GM18858 (cell line): ENCODE measurements around the gene FUT8.

Experiments
- ATAC-seq: cut with Tn5 transposase; IDR thresholded peaks from one replicate; pipeline ENCODE4 v1.9.1; 2021; ENCODE audit not compliant: unreplicated experiment

The FUT8 gene

GRCh38 chr14:65552724-65553123 lies 140.2 kb downstream of the FUT8 start:
- ATAC-seq: no peak

- ATAC-seq: no peak
These were observed 142.3 kb downstream of the FUT8 start for GRCh38 chr14:65554837-65555236.

- no peak for ATAC-seq
These were observed 142.8 kb downstream of the FUT8 start for GRCh38 chr14:65555358-65555757.

- ATAC-seq: no peak
These were observed 145.8 kb downstream of the FUT8 start for GRCh38 chr14:65558363-65558762.

GRCh38 chr14:65560340-65561027 lies 148.0 kb downstream of the FUT8 start:
- no peak for ATAC-seq

- no peak for ATAC-seq
These were observed 151.8 kb downstream of the FUT8 start for GRCh38 chr14:65564370-65564769.

GRCh38 chr14:65565948-65566347 lies 153.4 kb downstream of the FUT8 start:
- no peak for ATAC-seq

- ATAC-seq: no peak
These were observed 154.4 kb downstream of the FUT8 start for GRCh38 chr14:65566820-65567522.

- ATAC-seq: no peak
These were observed 162.1 kb downstream of the FUT8 start for GRCh38 chr14:65574611-65575010.

- no peak for ATAC-seq
These were observed 162.9 kb downstream of the FUT8 start for GRCh38 chr14:65575389-65575788.

- ATAC-seq: no peak
These were observed 168.4 kb downstream of the FUT8 start for GRCh38 chr14:65580973-65581372.

- no peak for ATAC-seq
These were observed 168.8 kb downstream of the FUT8 start for GRCh38 chr14:65581378-65581777.

GRCh38 chr14:65581799-65582198 lies 169.3 kb downstream of the FUT8 start:
- no peak for ATAC-seq

GRCh38 chr14:65585216-65585615 lies 172.7 kb downstream of the FUT8 start:
- ATAC-seq: no peak

GRCh38 chr14:65588426-65589140 lies 176.1 kb downstream of the FUT8 start:
- no peak for ATAC-seq

GRCh38 chr14:65594153-65594881 lies 181.8 kb downstream of the FUT8 start:
- ATAC-seq: no peak

- ATAC-seq: no peak
These were observed 182.3 kb downstream of the FUT8 start for GRCh38 chr14:65594882-65595237.

- ATAC-seq: no peak
These were observed 186.8 kb downstream of the FUT8 start for GRCh38 chr14:65599375-65599774.

- ATAC-seq: no peak
These were observed 188.2 kb downstream of the FUT8 start for GRCh38 chr14:65600742-65601141.

- no peak for ATAC-seq
These were observed 192.0 kb downstream of the FUT8 start for GRCh38 chr14:65604535-65604934.

- ATAC-seq: no peak
These were observed 192.4 kb downstream of the FUT8 start for GRCh38 chr14:65604936-65605335.
